HL-60 (cell line): ENCODE data around the gene VTCN1.

Experiments used
- CTCF ChIP-seq: IDR thresholded peaks from one replicate; pipeline ENCODE4 v1.5.1; 2011; ENCODE audit warnings: low read length, control low read depth, inconsistent platforms; ENCODE audit not compliant: insufficient read depth
- GABPA ChIP-seq: IDR thresholded peaks from 2 replicates; pipeline ENCODE4 v1.6.1; 2012; ENCODE audit warnings: low read depth
- POLR2AphosphoS5 ChIP-seq: IDR thresholded peaks from 2 replicates; pipeline ENCODE4 v1.6.1; 2012; ENCODE audit warnings: low read depth
- REST ChIP-seq: IDR thresholded peaks from 2 replicates; pipeline ENCODE4 v1.6.1; 2012; ENCODE audit warnings: low read depth; ENCODE audit not compliant: insufficient replicate concordance
- SPI1 ChIP-seq: IDR thresholded peaks from 2 replicates; pipeline ENCODE4 v1.6.1; 2012; ENCODE audit warnings: low read depth, mild to moderate bottlenecking, borderline replicate concordance

GRCh38 chr1:117138561-117138960 is 72.2 kb downstream of the VTCN1 start:
- TF ChIP-seq CTCF (no peak), POLR2AphosphoS5 (no peak), REST (no peak), GABPA (no peak), SPI1 (no peak)
